ENCODE data around the gene GPATCH4.
A peak's percentile ranks its signal among the peaks of the same experiment; 100 is the strongest.

The GPATCH4 gene

DNA sequence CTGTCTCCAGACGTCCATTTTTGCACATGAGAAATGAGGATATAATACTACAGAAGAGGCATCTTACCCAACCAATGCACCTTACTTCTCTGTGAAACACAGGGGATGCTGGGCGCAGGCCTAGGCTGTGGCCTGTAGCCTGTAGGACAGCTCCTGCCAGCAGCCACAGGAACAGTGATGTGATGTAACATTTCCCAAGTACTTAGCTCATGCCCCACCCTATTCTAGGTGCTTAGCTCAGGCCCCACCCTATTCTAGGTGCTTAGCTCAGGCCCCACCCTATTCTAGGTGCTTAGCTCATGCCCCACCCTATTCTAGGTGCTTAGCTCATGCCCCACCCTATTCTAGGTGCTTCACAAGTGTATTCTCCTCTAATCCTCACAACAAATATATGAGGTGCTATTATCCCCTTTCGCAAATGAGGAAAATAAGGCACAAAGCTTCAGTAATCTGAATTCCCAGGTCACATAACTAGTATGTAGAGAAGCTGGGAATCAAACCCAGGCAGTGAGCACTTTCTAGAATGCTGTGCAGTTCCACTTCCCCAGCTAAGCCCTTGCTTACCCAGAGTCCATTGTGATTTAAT is 14.3 kb downstream of the GPATCH4 start:
- Histone ChIP-seq H3K9me3 (ENCODE audit: severe bottlenecking) (no peaks in the 10 kb centered on the region), H3K27me3 (ENCODE audit: insufficient read depth, low read depth, severe bottlenecking) (no peaks in the 10 kb centered on the region), H3K27ac (no peak overlapping the region), H3K4me3 (ENCODE audit: low read depth, low read length) (no peak overlapping the region), H3K36me3 (no peaks in the 10 kb centered on the region)
- TF ChIP-seq, protein P1, sequence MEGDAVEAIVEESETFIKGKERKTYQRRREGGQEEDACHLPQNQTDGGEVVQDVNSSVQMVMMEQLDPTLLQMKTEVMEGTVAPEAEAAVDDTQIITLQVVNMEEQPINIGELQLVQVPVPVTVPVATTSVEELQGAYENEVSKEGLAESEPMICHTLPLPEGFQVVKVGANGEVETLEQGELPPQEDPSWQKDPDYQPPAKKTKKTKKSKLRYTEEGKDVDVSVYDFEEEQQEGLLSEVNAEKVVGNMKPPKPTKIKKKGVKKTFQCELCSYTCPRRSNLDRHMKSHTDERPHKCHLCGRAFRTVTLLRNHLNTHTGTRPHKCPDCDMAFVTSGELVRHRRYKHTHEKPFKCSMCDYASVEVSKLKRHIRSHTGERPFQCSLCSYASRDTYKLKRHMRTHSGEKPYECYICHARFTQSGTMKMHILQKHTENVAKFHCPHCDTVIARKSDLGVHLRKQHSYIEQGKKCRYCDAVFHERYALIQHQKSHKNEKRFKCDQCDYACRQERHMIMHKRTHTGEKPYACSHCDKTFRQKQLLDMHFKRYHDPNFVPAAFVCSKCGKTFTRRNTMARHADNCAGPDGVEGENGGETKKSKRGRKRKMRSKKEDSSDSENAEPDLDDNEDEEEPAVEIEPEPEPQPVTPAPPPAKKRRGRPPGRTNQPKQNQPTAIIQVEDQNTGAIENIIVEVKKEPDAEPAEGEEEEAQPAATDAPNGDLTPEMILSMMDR (IDR thresholded peaks at IDR 0.05; ENCODE audit: low read depth, low read length): no peak
- no peak for DNase-seq

DNA sequence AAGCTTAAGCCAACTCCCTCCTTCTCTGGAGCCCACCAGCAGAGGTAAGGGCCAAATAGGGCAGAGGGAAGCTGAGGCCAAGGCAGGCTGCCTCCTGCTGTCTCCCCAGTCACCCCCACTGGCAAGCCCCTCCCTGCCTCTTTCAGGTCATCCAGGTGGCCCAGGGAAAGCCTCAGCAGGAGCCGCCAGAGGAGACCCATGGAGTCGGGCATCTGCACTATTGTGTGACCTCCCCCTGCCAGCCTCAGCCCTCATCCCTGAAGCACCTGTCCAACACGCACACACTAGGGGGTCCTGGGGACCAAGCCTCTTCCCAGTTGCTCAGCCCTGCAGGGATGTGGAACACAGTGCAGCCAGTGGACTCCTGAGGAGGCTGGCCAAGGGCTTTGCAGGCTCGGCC is 15.0 kb downstream of the GPATCH4 start:
- TF ChIP-seq, protein P1 (IDR thresholded peaks at IDR 0.05; ENCODE audit: low read depth, low read length): no peak
- no peaks in the 10 kb centered on the region for H3K36me3 ChIP-seq
- H3K4me3 ChIP-seq (ENCODE audit: low read depth, low read length): no peak overlapping the region
- no peak for DNase-seq
- no peaks in the 10 kb centered on the region for H3K9me3 ChIP-seq (ENCODE audit: severe bottlenecking)
- no peaks in the 10 kb centered on the region for H3K27me3 ChIP-seq (ENCODE audit: insufficient read depth, low read depth, severe bottlenecking)
- no peak overlapping the region for H3K27ac ChIP-seq

DNA sequence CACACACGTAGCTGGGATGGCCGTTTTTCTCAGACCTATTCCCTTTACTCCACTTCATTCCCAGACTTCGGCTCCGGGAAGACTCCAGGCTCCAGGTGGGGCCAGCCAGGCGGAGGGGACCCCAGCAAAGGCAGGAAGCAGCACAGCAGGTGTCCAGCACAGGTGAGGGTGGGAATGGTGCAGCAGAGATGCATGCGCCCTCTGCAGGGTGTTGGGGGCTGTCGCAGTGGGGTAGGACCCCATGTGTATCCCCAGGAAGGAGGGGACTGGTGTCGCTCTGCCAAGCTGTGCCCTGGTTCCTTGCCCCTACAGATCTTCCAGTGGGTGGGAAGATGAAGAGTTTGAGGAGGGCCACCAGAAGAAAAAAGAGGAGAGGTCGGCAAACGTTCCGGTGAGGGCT is 16.5 kb downstream of the GPATCH4 start:
- peak; percentile 84 for DNase-seq
- no peaks in the 10 kb centered on the region for H3K9me3 ChIP-seq (ENCODE audit: severe bottlenecking)
- TF ChIP-seq, protein P1 (IDR thresholded peaks at IDR 0.05; ENCODE audit: low read depth, low read length): peak; percentile 100
- H3K27me3 ChIP-seq (ENCODE audit: insufficient read depth, low read depth, severe bottlenecking): no peaks in the 10 kb centered on the region
- no peaks in the 10 kb centered on the region for H3K36me3 ChIP-seq
- no peak overlapping the region for H3K4me3 ChIP-seq (ENCODE audit: low read depth, low read length)
- peak overlapping the region; percentile 51 for H3K27ac ChIP-seq

DNA sequence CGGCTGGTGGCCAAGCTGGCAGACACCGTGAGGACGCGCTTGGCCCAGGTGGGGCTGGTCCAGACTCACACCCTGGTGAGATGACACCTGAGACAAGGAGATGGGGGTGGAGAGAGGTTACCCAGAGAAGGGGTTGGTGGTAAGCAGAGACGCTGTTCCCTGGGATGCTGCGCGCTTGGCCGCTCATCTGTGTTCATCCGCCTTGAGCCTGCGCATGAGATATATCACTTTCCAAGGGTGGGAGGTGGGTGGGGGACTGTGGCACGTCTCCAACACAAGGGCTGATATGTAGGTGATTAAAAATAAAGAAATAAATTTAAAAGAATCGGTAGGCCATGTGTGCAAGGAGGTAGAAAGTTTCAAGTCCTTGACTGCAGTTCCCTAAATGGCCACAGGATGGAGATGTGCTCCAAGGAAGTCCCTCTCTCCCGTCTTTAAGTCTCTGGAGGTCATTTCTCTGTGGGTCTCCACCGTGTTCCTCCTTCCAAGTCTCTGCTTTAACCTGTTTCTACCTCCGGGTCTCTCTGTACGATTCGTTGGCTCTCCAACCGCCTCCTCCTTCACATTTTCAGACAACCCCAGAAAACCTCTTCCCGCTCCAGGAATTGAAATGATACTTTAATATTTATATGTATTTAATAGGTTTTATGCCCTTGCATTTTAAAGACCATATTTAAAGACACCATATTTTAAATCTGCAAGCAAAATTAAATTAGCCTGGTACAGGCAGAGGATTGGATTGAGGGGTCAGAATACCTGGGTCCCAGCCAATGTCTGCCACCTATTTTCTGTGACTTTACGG is 17.3 kb downstream of the GPATCH4 start:
- H3K36me3 ChIP-seq: no peaks in the 10 kb centered on the region
- no peaks in the 10 kb centered on the region for H3K27me3 ChIP-seq (ENCODE audit: insufficient read depth, low read depth, severe bottlenecking)
- H3K4me3 ChIP-seq (ENCODE audit: low read depth, low read length): no peak overlapping the region
- H3K9me3 ChIP-seq (ENCODE audit: severe bottlenecking): no peaks in the 10 kb centered on the region
- peak; percentile 90 for DNase-seq
- H3K27ac ChIP-seq: peak overlapping the region; percentile 51
- TF ChIP-seq, protein P1 (IDR thresholded peaks at IDR 0.05; ENCODE audit: low read depth, low read length): peak; percentile 97

GRCh38 chr1:156582388-156583017 is 18.8 kb downstream of the GPATCH4 start:
- H3K4me3 ChIP-seq (ENCODE audit: low read depth, low read length): no peak overlapping the region
- no peaks in the 10 kb centered on the region for H3K27me3 ChIP-seq (ENCODE audit: insufficient read depth, low read depth, severe bottlenecking)

More at GRCh38 chr1:156582388-156583017, 18.8 kb downstream of the GPATCH4 start:
- TF ChIP-seq, protein P1 (IDR thresholded peaks at IDR 0.05; ENCODE audit: low read depth, low read length): no peak
- Histone ChIP-seq H3K9me3 (ENCODE audit: severe bottlenecking) (no peaks in the 10 kb centered on the region), H3K36me3 (no peaks in the 10 kb centered on the region), H3K27ac (no peak overlapping the region)
- DNase-seq: no peak

Data from WERI-Rb-1 (cell line).